Skeletal muscle satellite cell (primary cell): Measurements from ENCODE around the gene AK1.
"Not testable (repeated sequence)": the region's sequence is repeated elsewhere in the genome, so short reads cannot be mapped to it uniquely, and the experiment has no call there.

ENCODE experiments used
- H3K27me3 ChIP-seq: 2 replicates; pipeline ENCODE4 v1.7.0; 2013; ENCODE audit warnings: low read length; ENCODE audit not compliant: control insufficient read depth, insufficient read depth
- H3K36me3 ChIP-seq: 2 replicates; pipeline ENCODE4 v1.7.0; 2013; ENCODE audit warnings: mild to moderate bottlenecking, control low read depth, low read length; ENCODE audit not compliant: insufficient read depth
- H3K4me1 ChIP-seq: 2 replicates; pipeline ENCODE4 v1.7.0; 2013; ENCODE audit warnings: low read length; ENCODE audit not compliant: control insufficient read depth, insufficient read depth
- H3K4me2 ChIP-seq: 2 replicates; pipeline ENCODE4 v1.7.0; 2013; ENCODE audit warnings: mild to moderate bottlenecking, low read length
- H3K4me3 ChIP-seq: 2 replicates; pipeline ENCODE4 v1.7.0; 2013; ENCODE audit warnings: low read length
- H3K9ac ChIP-seq: 2 replicates; pipeline ENCODE4 v1.7.0; 2013; ENCODE audit warnings: mild to moderate bottlenecking, low read depth, low read length, moderate library complexity
- H3K9me3 ChIP-seq: replicated peaks from 2 replicates; pipeline ENCODE4 v1.7.0; 2013; ENCODE audit warnings: mild to moderate bottlenecking, control low read depth, low read length

The AK1 gene

DNA sequence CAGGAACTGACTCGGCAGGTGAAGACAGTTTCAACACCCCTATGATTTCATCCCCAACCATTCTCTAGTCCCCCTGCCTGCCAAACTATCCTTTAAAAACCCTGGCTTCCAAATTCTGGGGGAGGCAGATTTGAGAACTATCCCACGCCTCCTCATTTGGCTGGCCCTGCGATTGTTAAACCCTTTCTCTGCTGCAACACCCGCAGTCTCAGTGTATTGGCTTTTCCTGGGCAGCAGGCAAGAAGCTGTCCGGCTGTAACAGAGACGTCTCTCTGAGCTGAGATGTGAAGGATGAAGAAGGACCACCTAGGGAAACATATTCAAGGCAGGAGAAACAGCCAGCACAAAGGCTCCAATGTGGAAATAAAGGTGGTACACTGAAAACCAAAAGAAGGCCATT, 15.4 kb upstream of the AK1 start:
- no peaks in the 10 kb centered on the region for H3K27me3 ChIP-seq
- H3K4me2 ChIP-seq: no peak overlapping the region
- peaks cover 11% of the 10 kb centered on the region for H3K9me3 ChIP-seq
- no peak overlapping the region for H3K4me3 ChIP-seq
- H3K4me1 ChIP-seq: peaks cover 12% of the 10 kb centered on the region
- peaks cover 68% of the 10 kb centered on the region for H3K36me3 ChIP-seq
- no peak overlapping the region for H3K9ac ChIP-seq

DNA sequence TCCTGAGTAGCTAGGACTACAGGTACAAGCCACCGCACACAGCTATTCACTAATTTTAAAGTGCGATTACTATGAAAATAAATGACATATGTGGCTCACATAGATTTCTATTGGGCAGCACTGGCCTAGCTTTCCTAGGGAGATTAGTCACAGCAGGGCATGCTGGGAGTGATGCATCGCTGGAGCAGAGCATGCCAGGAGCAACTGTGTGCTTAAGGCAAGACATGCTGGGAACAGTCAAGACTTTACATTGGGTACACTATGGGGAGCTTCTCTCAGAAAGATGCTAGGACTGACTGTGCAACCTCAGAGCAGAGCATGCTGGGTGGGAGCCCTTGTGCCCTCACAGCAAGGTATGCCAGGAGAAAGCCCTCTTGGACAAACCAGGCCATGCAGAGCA, 12.6 kb upstream of the AK1 start:
- peaks cover 11% of the 10 kb centered on the region for H3K9me3 ChIP-seq
- no peak overlapping the region for H3K4me2 ChIP-seq
- H3K9ac ChIP-seq: no peak overlapping the region
- no peak overlapping the region for H3K4me3 ChIP-seq
- H3K36me3 ChIP-seq: peaks cover 80% of the 10 kb centered on the region
- H3K27me3 ChIP-seq: no peaks in the 10 kb centered on the region
- no peaks in the 10 kb centered on the region for H3K4me1 ChIP-seq

DNA sequence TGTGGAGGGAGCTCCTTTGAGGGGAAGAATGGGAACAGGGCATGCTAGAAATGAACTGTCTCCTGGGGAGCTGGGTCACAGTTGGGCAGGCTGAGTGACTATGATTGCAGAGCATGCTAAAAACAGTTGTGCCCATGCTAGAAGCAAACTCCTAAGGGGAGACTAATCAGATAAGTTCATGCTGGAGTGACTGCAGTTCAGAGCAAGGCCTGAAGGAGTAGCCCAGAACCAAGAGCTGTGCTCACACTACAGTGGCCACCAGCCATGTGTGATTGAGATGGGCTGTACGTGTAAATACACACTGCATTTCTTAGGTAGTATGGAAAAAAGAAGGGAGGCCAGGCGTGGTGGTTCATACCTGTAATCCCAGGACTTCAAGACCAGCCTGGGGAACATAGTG, 10.3 kb upstream of the AK1 start:
- Histone ChIP-seq H3K4me2 (no peak overlapping the region), H3K27me3 (no peaks in the 10 kb centered on the region), H3K4me3 (no peak overlapping the region), H3K9ac (no peak overlapping the region), H3K9me3 (no peaks in the 10 kb centered on the region), H3K36me3 (peaks cover 62% of the 10 kb centered on the region), H3K4me1 (peaks cover 4% of the 10 kb centered on the region)

DNA sequence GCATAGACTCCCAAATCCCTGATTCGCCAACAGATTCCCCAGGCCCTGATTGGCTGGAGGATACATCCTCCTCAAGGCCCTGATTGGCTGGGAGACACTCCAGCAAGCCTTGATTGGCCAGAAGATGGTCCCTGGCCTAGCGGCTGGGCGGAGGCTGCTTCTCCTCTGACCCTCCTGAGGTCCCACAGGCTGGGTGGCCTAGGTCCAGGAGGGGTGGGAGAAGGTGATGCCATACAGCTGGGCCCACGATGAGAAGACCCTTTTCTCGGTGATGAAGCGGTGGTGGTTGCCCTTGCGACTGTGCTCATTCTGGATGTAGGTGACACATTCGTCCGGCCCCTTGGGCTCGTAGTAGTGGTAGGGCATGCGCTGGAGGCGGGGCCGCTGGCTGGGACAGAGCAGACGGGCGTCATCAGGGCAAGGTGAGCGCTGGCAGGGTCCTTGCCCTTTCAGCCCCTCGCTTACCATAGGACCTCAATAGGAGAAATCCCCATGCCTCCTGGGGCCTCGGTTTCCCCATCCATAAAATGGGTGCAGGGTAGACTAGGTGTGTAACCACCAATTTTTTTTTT, 9.0 kb upstream of the AK1 start:
- Histone ChIP-seq H3K4me3 (no peak overlapping the region), H3K9ac (no peak overlapping the region), H3K4me2 (no peak overlapping the region), H3K27me3 (no peaks in the 10 kb centered on the region), H3K9me3 (no peaks in the 10 kb centered on the region), H3K4me1 (peaks cover 4% of the 10 kb centered on the region), H3K36me3 (peaks cover 54% of the 10 kb centered on the region)

DNA sequence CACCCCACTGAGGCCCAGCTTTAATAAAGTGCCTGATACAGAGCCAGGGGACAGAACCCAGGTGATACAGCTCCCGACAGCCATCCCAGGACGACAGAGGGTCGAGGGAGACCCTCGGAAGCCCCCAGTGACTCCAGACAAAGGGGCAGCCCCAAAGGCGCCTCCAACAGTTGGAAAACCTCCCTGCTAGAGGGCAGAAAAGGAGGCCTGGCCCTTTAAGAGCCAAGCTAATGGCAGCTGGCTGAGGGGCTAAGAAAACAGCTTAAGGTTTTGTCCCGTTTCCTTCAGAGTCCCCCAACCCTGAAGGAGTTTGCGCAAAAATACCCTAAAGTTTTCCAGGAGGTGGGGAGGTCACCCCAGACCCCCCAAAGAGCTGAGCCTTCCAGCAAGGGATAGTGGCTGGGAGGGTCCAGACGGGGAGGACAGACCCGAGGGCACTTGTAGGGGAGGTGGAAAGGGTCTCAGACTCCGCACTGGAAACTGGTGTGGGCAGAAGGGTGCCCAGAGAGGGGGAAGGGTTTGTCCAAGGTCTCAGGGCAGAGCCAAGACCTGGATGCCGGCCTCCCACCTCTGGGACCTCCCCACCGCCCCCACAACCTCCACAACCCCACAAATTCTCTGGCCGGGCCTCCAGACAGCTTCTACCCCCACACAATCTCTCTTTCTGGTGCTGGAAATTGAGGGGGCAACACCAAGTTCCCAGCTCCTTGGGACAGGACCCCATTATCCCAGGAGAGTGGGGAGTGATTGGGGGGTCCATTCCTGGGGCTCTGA, 8.2 kb upstream of the AK1 start:
- Histone ChIP-seq H3K9ac (no peak overlapping the region), H3K27me3 (no peaks in the 10 kb centered on the region), H3K4me2 (no peak overlapping the region), H3K9me3 (no peaks in the 10 kb centered on the region), H3K36me3 (peaks cover 50% of the 10 kb centered on the region), H3K4me3 (no peak overlapping the region), H3K4me1 (peaks cover 4% of the 10 kb centered on the region)

DNA sequence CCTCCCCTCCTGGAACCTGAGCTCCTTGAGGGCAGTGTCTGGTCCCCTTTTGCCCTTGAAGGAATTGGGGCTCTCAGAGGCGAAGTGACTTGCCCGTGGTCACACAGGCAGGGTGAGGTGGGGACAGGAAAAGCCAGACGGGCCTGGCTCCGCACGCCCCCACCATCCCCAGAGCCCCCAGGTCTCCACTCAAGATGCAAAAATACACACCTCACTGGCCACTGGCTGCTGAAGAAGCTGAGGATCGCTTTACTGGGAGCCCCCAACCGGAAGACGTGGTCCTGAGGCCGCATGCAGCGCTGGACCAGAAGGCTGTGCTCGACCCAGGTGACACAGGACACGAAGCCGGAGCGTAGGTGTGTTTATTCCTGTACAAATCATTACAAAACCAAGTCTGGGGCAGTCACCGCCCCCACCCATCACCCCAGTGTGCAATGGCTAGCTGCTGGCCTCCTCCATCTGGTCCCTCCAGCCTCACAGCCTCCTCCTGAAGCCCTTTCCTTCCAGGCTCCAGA, 7.6 kb upstream of the AK1 start:
- Histone ChIP-seq H3K9ac (no peak overlapping the region), H3K4me3 (no peak overlapping the region), H3K36me3 (peaks cover 43% of the 10 kb centered on the region)

DNA sequence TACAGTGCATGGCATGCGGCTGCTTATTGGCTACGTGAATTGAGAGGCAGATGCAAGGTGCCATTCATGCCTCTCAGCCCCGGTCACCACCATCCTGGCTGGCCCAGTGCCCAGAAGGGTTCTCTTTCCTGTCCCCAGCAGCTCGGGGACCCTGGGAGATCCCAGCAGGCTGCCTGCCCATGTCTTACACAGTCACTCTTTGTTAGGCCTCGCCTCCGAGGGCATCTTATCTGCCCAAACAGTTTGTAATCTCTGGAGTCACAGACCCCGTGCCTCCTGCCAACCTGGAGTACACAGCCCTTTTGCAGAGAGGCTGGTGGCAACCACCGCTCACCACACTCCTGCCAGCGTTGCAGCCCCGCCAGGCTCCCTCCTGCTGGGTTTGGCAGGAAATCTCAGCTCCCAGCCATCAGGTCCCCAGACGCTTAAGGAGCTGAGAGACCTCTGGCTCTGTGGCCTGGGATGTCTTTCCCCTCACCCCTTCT, 7.0 kb upstream of the AK1 start:
- Histone ChIP-seq H3K9ac (no peak overlapping the region), H3K27me3 (no peaks in the 10 kb centered on the region), H3K9me3 (no peaks in the 10 kb centered on the region), H3K4me3 (no peak overlapping the region), H3K4me1 (peaks cover 4% of the 10 kb centered on the region), H3K4me2 (no peak overlapping the region), H3K36me3 (peaks cover 38% of the 10 kb centered on the region)

More for the DNA sequence above, 7.6 kb upstream of the AK1 start:
- no peak overlapping the region for H3K4me2 ChIP-seq
- no peaks in the 10 kb centered on the region for H3K9me3 ChIP-seq
- peaks cover 4% of the 10 kb centered on the region for H3K4me1 ChIP-seq
- no peaks in the 10 kb centered on the region for H3K27me3 ChIP-seq

DNA sequence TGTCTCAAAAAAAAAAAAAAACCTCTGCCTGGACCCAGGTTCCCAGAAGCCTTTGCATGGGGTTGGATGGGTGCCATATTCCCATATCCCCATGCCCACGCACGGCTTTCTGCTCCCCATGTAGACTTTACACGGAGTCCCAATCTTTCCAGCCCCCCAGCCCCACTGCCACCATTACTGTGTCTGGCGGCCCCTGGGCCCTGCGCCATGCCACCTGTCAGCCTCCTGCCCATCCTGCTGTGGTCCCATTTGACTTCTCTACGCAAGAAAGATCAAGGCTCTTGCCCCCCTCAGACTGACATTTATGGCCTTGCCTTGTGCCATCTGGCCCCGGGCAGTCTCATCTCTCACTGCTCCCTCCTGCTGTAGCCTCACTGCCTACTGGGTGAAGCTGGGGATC, 6.5 kb upstream of the AK1 start:
- H3K27me3 ChIP-seq: no peaks in the 10 kb centered on the region
- no peak overlapping the region for H3K9ac ChIP-seq
- H3K4me3 ChIP-seq: no peak overlapping the region
- H3K4me2 ChIP-seq: no peak overlapping the region
- H3K4me1 ChIP-seq: peaks cover 4% of the 10 kb centered on the region
- peaks cover 37% of the 10 kb centered on the region for H3K36me3 ChIP-seq
- no peaks in the 10 kb centered on the region for H3K9me3 ChIP-seq

DNA sequence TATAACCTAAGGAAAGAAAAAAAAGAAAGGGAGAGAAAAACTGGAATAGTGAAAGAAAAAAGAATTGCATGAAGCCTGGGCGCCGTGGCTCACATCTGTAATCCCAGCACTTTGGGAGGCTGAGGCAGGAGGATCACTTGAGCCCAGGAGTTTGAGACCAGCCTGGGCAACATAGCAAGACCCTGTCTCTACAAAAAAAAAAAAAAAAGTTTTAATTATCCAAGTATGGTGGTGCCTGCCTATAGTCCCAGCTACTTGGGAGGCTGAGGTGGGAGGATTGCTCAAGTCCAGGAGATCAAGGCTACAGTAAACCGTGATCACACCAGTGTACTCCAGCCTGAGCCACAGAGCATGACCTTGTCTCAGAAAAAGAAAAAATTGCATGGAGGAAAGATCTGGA, 4.2 kb upstream of the AK1 start:
- Histone ChIP-seq H3K4me1 (peaks cover 16% of the 10 kb centered on the region), H3K36me3 (peaks cover 20% of the 10 kb centered on the region)
- not testable (repeated sequence) for H3K4me2 ChIP-seq, H3K4me3 ChIP-seq, H3K9ac ChIP-seq, H3K9me3 ChIP-seq, H3K27me3 ChIP-seq

DNA sequence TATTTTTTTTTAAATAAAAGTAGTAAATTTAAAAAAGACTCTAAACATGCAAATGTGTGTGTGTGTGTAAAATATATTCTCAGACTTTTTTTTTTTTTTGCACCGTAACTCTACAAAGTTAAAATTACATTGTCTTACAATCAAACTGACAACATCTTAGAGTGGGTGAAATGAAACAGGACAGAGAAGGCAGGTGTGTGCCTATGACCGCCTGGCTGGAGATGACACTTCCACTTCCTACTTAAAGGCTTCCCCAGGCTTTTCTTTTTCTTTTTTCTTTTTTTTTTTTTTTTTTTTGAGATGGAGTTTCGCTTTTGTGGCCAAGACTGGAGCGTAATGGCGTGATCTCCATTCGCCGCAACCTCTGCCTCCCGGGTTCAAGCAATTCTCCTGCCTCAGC, 2.7 kb upstream of the AK1 start:
- Histone ChIP-seq H3K9ac (no peak overlapping the region), H3K36me3 (peaks cover 5% of the 10 kb centered on the region), H3K27me3 (no peaks in the 10 kb centered on the region), H3K9me3 (no peaks in the 10 kb centered on the region), H3K4me3 (no peak overlapping the region), H3K4me1 (peaks cover 31% of the 10 kb centered on the region), H3K4me2 (no peak overlapping the region)

DNA sequence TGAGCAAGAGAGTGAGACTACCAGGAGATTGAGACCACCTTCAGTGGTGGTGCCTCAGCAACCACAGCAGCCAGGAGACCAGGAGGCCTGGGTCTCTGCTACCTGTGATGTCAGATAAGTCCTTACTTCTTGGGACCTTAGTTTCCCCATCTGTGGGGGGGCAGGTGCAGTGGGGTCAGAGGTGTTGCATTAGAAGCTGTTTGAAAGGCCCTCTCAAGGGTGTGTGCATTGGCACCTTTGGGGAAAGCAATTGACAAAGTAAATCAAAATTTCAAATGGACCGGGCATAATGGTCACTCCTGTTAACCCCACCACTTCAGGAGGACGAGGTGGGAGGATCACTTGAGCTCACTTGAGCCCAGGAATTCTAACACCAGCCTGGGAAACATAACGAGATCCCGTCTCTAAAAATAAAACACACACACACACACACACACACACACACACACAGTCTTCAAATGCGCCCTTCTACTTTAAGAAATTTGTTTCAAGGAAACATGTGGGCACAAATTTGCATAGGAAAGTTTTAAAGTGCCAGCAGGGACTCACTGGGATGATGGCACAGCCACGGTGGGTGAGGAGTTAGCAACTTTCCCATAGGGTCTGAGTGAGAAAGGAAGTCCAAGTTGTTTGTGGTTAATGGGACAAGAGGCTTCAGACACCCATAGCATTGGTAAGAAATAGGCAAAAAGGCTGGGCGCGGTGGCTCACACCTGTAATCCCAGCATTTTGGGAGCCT, 1.3 kb upstream of the AK1 start:
- no peaks in the 10 kb centered on the region for H3K9me3 ChIP-seq
- H3K4me1 ChIP-seq: peaks cover 41% of the 10 kb centered on the region
- no peaks in the 10 kb centered on the region for H3K27me3 ChIP-seq
- H3K9ac ChIP-seq: no peak overlapping the region
- H3K4me2 ChIP-seq: no peak overlapping the region
- H3K36me3 ChIP-seq: no peaks in the 10 kb centered on the region
- H3K4me3 ChIP-seq: no peak overlapping the region
